SJSA1 (cell line): ENCODE results near the gene MAPK10. TPM values are rescaled to one million over a fixed set of nuclear protein-coding genes. Genes with fewer than 3 reads are reported as not detected.
A peak's percentile ranks its signal among the peaks of the same experiment; 100 is the strongest.

ENCODE experiments used
- DNase-seq, 2 experiments: peaks; one replicate each; pipeline ENCODE4 v3.0.0-alpha.2; 2015 to 2020; ENCODE audit warnings: low spot score in 2 of 2, low read depth in 1 of 2
- H3K27ac ChIP-seq: fragments of 250-450 bp; sonication (Bioruptor Pico); 2 replicates; pipeline ENCODE4 v1.5.1; 2020; ENCODE audit warnings: mild to moderate bottlenecking, moderate library complexity
- H3K27me3 ChIP-seq: fragments of 250-450 bp; sonication (Bioruptor Pico); replicated peaks from 2 replicates; pipeline ENCODE4 v1.5.1; 2020; ENCODE audit warnings: mild to moderate bottlenecking, moderate library complexity
- H3K36me3 ChIP-seq: fragments of 250-450 bp; sonication (Bioruptor Pico); 2 replicates; pipeline ENCODE4 v1.5.1; 2020; ENCODE audit warnings: mild to moderate bottlenecking
- H3K4me1 ChIP-seq: fragments of 250-450 bp; sonication (Bioruptor Pico); replicated peaks from 2 replicates; pipeline ENCODE4 v1.6.1; 2021; ENCODE audit warnings: mild to moderate bottlenecking
- H3K4me3 ChIP-seq: fragments of 250-450 bp; sonication (Bioruptor Pico); 2 replicates; pipeline ENCODE4 v1.5.1; 2020; ENCODE audit warnings: mild to moderate bottlenecking
- H3K9me3 ChIP-seq: fragments of 250-450 bp; sonication (Bioruptor Pico); replicated peaks from 2 replicates; pipeline ENCODE4 v1.5.1; 2020; ENCODE audit warnings: mild to moderate bottlenecking
- total RNA-seq: library from RNA; depleted of rRNA; stranded (reverse); fragments of >200 nt; shearing (Covaris generic); gene quantifications from 2 replicates; pipeline ENCODE4 v1.2.3, GENCODE V29; 2014

The MAPK10 gene
- total RNA-seq, 1 experiment from 2014 or later = 24.7 TPM

DNA sequence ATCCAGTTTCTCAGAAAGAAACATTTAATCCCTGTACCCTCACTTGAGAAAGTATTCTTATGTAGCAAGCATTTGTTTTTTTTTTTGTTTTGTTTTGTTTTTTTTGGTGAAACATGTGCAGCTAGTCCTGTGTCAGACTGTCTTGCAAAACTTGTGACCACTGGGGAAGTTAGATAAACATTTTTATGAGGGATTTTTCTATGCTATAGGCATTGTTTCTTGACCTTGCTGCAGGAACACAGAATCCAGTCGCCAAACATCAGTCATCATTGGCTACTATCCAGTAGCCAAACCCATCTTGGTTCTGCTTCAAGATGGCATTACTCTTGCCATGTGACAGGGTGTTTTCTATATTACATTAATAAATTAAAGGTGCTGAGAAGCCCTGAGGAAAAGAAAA, 7.7 kb upstream of the MAPK10 start:
- Histone ChIP-seq H3K9me3 (no peaks in the 10 kb centered on the region), H3K36me3 (no peaks in the 10 kb centered on the region), H3K27me3 (no peaks in the 10 kb centered on the region), H3K4me3 (no peak overlapping the region), H3K27ac (no peak overlapping the region), H3K4me1 (no peaks in the 10 kb centered on the region)
- DNase-seq = no peak

DNA sequence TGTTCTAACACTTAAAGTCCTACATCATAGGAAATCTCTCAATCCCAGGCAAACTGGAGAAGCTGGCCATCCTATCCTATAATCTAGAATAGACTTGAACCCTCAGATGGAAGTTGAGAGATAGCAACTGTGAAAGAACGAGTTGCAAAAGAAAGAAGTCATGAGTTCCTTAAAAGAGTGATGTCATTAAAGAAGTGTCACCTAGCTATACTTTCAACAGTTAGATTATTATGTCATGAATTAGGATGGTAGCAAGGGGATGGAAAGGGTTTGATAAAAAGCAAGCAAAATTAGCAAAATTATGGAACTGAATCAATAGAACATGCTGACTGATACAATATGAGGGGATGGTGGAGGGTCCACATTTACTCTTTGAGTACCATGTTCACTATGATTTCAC, 7.1 kb upstream of the MAPK10 start:
- Histone ChIP-seq H3K4me3 (no peak overlapping the region), H3K27me3 (no peaks in the 10 kb centered on the region), H3K27ac (no peak overlapping the region), H3K36me3 (no peaks in the 10 kb centered on the region), H3K9me3 (no peaks in the 10 kb centered on the region), H3K4me1 (no peaks in the 10 kb centered on the region)
- DNase-seq = no peak

DNA sequence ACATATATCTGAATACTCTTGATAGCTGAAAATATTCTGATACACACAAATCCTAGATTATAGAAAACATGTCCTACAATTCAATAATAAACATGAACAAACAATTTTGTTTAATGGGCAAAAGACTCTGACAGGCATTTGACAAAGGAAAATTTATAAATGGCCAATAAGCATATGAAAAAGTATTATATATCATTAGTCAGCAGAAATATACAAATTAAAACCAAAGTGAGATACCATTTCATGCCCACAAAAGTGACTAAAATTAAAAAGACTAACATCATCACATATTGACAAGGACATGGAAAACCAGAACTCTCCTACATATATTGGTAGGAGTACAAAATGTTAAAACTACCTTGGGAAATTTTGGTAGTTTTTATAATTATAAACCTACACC, 2.7 kb upstream of the MAPK10 start:
- H3K4me1 ChIP-seq = no peaks in the 10 kb centered on the region; the same call in 1 of the 2 replicates

DNA sequence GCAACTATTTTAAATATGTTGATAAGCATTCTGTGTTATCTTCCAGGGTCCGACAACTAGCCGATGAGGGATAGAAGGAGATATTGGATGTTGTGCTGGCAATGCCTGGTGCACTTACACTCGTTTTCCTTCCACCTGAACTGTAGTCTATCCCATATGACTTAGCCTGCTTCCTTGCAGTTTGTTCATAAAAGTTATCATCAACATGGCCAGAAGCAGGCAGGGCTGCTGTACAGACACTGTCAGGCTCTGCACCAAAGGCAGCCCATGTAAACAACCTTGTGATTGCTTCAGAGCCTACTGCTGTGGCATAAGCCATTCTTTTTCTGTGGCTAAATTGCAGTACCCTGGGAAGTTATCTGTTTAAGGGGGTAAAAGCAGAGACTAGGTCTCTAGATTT, 1.6 kb downstream of the MAPK10 start:
- H3K36me3 ChIP-seq = no peaks in the 10 kb centered on the region
- H3K9me3 ChIP-seq = no peaks in the 10 kb centered on the region
- H3K27me3 ChIP-seq = no peaks in the 10 kb centered on the region
- no peaks in the 10 kb centered on the region; the same call in 1 of the 2 replicates for H3K4me1 ChIP-seq
- H3K27ac ChIP-seq = no peak overlapping the region
- DNase-seq = no peak
- H3K4me3 ChIP-seq = no peak overlapping the region

More for the DNA sequence above, 2.7 kb upstream of the MAPK10 start:
- no peak for DNase-seq
- Histone ChIP-seq H3K4me3 (no peak overlapping the region), H3K36me3 (no peaks in the 10 kb centered on the region), H3K27ac (no peak overlapping the region), H3K9me3 (no peaks in the 10 kb centered on the region), H3K27me3 (no peaks in the 10 kb centered on the region)

DNA sequence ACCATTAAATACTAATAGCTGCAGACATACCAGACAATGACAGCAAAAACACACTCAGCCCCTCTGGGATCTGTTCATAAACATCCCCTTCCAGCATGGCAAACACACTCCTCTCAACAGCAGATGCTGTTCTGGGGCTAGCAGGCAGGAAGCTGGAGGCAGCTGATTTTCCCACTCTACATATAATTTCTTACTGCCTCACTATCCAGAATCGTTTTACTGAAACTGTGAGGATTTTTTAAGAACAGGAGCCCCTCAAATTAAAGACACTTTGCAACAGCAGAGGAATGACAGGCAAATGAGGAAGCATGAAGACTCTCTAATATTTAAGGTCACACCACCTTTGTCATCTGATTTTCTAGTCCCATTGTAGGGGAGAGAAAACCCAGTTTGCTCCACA, 2.2 kb downstream of the MAPK10 start:
- Histone ChIP-seq H3K27ac (no peak overlapping the region), H3K9me3 (no peaks in the 10 kb centered on the region), H3K4me3 (no peak overlapping the region), H3K4me1 (no peaks in the 10 kb centered on the region; the same call in 1 of the 2 replicates), H3K27me3 (no peaks in the 10 kb centered on the region), H3K36me3 (no peaks in the 10 kb centered on the region)
- DNase-seq = no peak

DNA sequence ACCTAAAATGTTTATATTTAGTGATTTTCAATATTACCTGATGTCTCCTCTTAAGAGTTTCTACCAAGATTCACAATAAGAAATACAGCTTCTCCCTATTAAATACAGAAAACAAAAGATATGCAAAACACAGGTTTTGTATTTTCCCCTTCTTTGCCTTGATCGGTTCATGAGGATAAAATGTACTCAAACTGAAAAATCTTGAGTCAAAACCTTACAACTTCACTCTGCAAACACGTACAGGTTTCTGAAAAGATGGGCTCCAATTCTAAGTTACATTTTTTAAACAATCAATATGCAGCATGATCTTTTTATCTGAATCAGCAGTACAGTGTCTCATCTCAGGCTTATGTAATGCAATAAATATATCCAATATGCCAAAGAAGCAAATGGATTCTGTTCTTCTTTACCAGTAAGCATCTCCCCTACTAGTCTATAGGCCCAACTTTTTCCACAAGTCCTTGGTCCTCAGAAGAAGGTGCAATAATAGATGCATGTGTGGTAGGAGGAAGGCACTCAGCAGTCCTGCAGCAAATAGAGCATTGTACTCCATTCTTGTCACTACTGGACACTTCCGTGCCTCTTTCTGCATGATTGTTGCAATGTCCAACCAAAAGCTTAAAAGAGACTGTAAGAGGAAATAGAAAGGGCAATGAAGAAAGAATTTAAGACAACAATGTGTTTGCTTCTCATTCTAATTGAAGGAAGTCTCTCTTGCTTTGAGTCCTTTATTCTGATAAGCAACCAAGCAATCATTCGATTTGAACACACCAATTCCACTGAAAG, 3.2 kb downstream of the MAPK10 start:
- no peak for DNase-seq
- Histone ChIP-seq H3K36me3 (no peaks in the 10 kb centered on the region), H3K9me3 (no peaks in the 10 kb centered on the region), H3K27ac (no peak overlapping the region), H3K4me3 (no peak overlapping the region), H3K4me1 (no peaks in the 10 kb centered on the region; the same call in 1 of the 2 replicates), H3K27me3 (no peaks in the 10 kb centered on the region)

DNA sequence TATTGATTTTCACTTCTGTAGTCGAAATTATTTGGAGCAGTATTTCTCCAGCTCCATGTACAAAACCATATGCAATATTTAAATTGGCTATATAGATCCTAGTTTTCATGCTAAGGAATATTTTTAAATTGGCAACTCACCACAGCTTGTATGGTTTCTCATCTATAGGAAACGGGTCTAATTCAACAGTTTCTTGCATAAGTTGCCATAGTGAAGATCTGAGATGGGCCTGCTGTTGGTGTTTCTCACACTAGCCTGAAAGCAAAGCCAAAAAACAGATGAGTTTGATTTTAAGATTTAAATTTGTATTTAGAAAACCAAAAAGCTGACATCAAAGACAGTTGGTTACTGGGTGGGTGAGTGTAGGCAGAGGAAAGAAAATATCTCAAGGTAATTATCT, 5.5 kb downstream of the MAPK10 start:
- no peak overlapping the region for H3K4me3 ChIP-seq
- H3K36me3 ChIP-seq = no peaks in the 10 kb centered on the region

DNA sequence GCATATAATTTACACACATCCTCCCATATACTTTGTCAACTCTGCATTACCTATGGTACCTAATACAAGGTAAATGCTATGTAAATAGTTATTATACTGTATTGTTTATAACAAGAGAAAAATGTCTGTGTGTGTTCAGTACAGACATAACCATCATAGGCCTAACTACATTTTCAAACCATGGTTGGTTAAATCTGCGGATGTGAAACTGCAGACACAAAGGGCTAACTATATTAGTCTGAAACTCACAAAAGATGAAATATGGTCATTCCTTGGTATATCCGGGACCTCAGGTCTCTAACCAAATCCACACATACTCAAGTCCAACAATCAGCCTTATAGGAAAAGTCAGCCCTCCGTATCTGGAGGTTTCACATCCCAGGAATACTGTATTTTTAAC, 13.5 kb downstream of the MAPK10 start:
- H3K4me1 ChIP-seq = no peaks in the 10 kb centered on the region
- H3K36me3 ChIP-seq = no peaks in the 10 kb centered on the region
- no peak overlapping the region for H3K27ac ChIP-seq
- H3K4me3 ChIP-seq = no peak overlapping the region
- H3K27me3 ChIP-seq = no peaks in the 10 kb centered on the region
- no peaks in the 10 kb centered on the region for H3K9me3 ChIP-seq
- DNase-seq = no peak

More for the DNA sequence above, 5.5 kb downstream of the MAPK10 start:
- Histone ChIP-seq H3K9me3 (no peaks in the 10 kb centered on the region), H3K4me1 (no peaks in the 10 kb centered on the region), H3K27me3 (no peaks in the 10 kb centered on the region), H3K27ac (no peak overlapping the region)
- DNase-seq = no peak

DNA sequence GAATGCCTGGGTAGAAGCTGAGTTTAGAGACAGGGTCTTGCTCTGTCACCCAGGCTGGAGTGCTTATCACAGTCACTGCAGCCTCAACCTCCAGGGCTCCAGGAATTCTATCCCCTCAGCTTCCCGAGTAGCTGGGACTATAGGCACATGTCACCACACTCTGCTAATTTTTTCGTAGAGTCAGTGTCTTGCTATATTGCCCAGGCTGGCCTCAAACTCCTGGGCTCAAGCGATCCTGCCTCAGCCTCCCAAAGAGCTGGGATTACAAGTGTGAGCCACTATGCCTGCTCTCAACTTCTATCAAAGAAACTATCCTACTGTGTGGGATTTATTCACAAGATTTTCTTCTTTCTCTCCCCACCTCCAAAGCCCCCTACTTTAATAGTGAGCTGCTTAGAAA, 15.7 kb downstream of the MAPK10 start:
- Histone ChIP-seq H3K27ac (no peak overlapping the region), H3K4me3 (no peak overlapping the region), H3K36me3 (no peaks in the 10 kb centered on the region), H3K9me3 (no peaks in the 10 kb centered on the region), H3K4me1 (peaks cover 8% of the 10 kb centered on the region), H3K27me3 (no peaks in the 10 kb centered on the region)
- DNase-seq = no peak

DNA sequence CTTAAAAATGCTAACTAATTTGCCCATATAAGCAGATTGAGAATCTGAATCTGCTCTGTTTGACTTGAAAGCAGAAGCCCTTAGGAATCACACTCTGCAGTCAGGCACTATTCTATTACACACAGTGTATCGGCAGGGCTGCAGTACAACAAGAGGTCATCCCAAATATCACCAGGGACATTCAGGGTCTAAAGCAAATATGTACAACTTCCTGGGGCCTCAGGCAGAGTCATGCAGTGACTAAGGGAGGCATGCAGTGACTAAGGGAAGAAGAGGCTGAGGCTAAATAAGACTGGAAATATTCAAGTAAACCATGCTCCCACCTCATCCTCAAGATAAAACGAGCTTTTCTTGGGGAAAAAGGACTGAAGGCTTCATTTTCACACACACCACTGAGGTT, 20.9 kb downstream of the MAPK10 start:
- H3K4me1 ChIP-seq = peaks cover 16% of the 10 kb centered on the region
- peak; percentile 62 to 66 for DNase-seq
- peak overlapping the region; percentile 63 for H3K27ac ChIP-seq
- no peaks in the 10 kb centered on the region for H3K36me3 ChIP-seq
- H3K9me3 ChIP-seq = no peaks in the 10 kb centered on the region
- no peak overlapping the region for H3K4me3 ChIP-seq
- H3K27me3 ChIP-seq = no peaks in the 10 kb centered on the region

DNA sequence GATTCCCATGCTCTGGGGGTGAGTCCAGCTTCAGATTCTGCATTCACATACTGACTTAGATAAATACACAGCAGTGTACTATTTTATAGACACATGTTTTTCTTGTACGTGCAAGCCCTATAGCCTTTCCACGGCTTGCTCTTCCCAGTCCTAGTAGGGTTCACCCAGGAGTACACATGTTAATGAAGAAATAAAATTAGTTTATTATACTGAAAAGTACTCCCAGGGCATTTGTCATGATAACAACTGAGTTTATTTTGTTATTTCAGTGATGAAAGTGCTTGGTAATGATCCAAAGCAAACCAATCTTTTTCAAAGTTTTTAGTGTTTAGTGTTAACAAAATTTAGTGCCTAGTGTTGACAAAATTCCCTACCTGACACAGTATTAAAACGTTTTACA, 21.3 kb downstream of the MAPK10 start:
- no peaks in the 10 kb centered on the region for H3K9me3 ChIP-seq
- no peak overlapping the region for H3K4me3 ChIP-seq
- peaks cover 16% of the 10 kb centered on the region for H3K4me1 ChIP-seq
- H3K36me3 ChIP-seq = no peaks in the 10 kb centered on the region
- H3K27me3 ChIP-seq = no peaks in the 10 kb centered on the region
- no peak for DNase-seq
- H3K27ac ChIP-seq = no peak overlapping the region

DNA sequence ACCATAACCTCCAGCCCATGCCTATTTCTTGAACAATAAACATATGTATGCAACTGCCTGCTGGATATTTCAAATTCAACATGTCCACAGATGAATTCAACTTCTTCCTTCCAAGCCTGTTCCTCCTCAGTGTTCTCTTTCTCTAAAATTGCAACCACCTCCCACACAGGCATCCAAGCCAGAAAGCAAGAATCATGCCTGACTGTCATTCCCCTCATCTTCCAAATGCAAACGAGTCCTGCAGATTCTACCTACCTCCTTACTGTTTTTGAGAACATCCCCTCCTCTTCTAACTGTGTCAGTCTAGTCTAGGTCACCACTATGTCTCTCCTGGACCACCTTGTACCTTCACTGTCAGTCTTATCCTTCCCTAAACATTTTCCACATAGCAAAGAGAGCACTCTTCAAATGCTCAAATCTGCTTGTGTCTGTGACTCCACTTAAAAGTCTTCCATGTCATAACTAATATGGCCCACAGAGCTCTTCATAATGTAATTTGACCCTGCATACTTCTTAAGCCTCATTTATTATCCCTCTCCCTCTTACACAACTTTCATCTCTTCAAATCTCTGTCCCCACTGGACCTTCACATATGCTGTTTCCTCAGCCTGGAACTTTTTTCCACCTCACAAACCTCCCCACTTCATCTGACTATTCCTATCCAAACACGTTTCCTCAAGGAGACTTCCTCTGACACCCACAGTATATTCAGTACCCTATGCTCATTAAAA, 25.7 kb downstream of the MAPK10 start:
- H3K27me3 ChIP-seq = no peaks in the 10 kb centered on the region
- no peaks in the 10 kb centered on the region for H3K36me3 ChIP-seq
- H3K9me3 ChIP-seq = no peaks in the 10 kb centered on the region
- no peak overlapping the region for H3K27ac ChIP-seq
- DNase-seq = no peak
- peaks cover 8% of the 10 kb centered on the region for H3K4me1 ChIP-seq
- no peak overlapping the region for H3K4me3 ChIP-seq

DNA sequence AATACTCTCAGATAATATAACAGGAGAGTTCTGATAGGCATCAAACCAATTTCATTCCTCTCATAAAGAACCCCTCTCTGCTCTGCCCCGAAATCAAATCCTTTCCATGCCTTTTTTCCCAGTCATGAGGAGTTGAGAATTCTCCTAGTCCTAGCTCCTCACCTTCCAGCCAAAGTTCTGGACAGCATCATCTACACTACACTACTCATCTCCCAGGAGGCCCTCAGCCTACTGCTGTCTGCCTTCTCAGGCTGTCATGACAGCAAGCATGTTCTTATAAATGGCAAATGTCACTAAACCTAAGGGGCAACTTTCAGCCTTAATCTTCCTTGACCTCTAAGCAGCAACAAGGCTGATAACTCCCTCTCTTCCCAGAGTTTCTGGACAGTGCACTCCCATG, 26.6 kb downstream of the MAPK10 start:
- no peak overlapping the region for H3K4me3 ChIP-seq

DNA sequence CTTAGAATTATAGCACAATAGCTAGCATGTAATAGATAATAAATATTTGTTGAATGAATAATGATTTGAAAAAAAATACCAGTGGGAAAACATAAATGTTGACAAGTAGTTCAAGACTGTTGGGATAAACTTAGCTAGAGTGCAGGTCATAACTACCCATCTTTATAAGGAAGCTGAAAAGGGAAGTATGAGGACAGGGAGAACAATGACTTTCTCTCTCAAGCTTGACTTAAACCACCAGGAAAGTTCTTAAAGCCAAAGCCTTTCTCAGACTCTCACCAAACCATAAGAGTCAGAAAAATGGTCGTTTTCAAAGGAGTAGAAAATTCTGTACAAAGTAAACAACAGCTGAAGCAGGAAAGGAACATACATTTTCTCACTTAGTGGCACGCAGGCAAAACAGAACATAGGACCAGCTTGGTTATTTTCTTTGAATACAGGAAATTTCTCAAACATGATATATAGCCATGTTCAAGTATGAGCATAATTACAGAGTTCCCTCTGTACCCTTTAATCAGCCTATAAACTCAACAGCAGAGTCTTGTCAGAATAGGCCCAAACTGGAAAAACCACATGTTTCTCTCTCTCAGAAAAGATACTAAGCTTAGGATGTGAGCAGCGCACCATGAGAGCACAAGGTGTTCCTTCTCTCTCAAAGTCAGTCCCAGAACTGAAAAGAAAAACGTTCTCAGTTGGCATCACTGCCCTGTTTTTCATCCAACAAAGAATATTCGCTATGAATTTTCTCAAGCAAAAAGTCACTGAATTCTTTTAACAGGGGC, 28.7 kb downstream of the MAPK10 start:
- H3K36me3 ChIP-seq = no peaks in the 10 kb centered on the region
- H3K9me3 ChIP-seq = no peaks in the 10 kb centered on the region
- H3K4me1 ChIP-seq = no peaks in the 10 kb centered on the region
- DNase-seq = no peak
- H3K27me3 ChIP-seq = no peaks in the 10 kb centered on the region
- H3K4me3 ChIP-seq = no peak overlapping the region
- H3K27ac ChIP-seq = no peak overlapping the region

More for the DNA sequence above, 26.6 kb downstream of the MAPK10 start:
- no peak overlapping the region for H3K27ac ChIP-seq
- no peaks in the 10 kb centered on the region for H3K27me3 ChIP-seq
- H3K4me1 ChIP-seq = no peaks in the 10 kb centered on the region
- DNase-seq = no peak
- H3K36me3 ChIP-seq = no peaks in the 10 kb centered on the region
- no peaks in the 10 kb centered on the region for H3K9me3 ChIP-seq
